ENCODE data around the gene ARID4B. TPM values are rescaled to one million over a fixed set of nuclear protein-coding genes. Genes with fewer than 3 reads are reported as not detected.
"Not testable (repeated sequence)": the region's sequence is repeated elsewhere in the genome, so short reads cannot be mapped to it uniquely, and the experiment has no call there.

The ARID4B gene
- total RNA-seq, 1 donor from 2014 or later = 39.4 TPM

- DNase-seq (ENCODE audit: low read depth, low spot score) = peak; percentile 99
These were observed 526 bp upstream of the ARID4B start, which contains the start of gene GGPS1 for GRCh38 chr1:235328271-235329138. GGPS1 (plus strand) TSS chr1:235328570; CDS start chr1:235335265, 6,695 bp downstream.

GRCh38 chr1:235326719-235327558 lies 1.0 kb downstream of the ARID4B start:
- DNase-seq (ENCODE audit: low read depth, low spot score) = no peak

DNA sequence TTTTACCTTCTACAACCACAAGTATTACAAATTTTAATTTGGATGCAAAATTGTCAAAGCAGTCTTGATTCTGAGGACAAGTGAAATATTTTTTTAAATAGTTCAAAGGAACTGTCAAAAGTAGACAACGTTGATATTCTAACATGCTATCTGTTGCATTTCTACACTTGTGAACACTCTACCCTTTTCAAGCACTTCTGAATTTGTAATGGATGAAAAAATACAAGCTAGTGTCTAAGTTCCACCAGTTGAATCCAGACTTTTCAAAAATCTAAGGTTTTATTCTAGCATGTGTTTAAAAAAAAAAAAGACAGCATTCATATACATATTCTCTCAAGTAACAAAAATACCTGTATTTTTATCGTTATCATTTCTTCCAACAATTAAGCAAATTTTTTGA lies 2.1 kb downstream of the ARID4B start:
- no peak for DNase-seq (ENCODE audit: low read depth, low spot score)

GRCh38 chr1:235325139-235325538 lies 2.8 kb downstream of the ARID4B start:
- no peak for DNase-seq (ENCODE audit: low read depth, low spot score)

DNA sequence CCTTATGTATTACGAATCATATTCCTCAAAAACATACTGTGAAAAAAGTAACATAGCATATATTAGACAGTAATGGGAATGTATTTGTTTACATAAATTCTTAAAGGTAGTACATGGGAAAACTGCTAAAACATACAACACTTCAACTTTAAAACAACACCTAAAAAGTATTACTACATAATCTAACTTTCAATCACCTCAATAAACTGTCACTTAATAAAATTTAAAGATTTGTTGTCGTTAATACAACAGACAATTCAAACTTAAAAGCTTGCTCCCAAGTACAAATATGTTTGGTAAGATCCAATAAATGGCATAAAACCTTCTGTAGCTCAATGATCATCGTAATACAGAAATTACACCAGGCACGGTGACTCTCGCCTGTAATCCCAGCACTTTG lies 3.7 kb downstream of the ARID4B start:
- no peak for DNase-seq (ENCODE audit: low read depth, low spot score)

DNA sequence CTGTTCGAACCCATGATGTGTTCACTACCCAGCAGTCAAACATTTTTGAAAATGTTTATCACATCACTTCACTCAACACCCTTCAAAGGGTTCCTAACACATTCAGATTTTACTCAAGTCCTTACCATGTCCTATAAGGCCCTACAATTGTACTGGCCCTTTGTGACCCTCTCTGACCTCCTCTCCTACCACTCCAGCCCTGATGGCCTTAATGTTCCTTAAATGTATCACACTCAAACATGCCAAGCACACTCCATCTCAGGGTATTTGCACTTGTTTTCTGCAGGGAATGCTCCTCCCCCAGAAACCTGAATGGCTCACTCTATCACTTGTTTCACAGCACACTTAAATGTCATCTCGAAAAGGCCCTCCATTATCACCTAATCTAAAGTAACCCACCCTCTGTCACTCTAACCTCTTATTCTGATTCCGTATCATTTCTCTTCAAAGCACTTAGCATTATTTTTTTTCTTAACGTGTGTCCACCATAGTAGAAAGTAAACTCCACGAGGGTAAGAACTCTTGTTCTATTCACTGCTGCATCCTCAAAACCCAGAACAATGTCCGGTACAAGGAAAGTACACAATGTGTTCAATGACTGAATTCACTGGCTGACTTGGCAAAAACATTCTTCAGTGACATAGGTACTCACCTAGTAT lies 7.3 kb downstream of the ARID4B start:
- no peak for DNase-seq (ENCODE audit: low read depth, low spot score)

DNA sequence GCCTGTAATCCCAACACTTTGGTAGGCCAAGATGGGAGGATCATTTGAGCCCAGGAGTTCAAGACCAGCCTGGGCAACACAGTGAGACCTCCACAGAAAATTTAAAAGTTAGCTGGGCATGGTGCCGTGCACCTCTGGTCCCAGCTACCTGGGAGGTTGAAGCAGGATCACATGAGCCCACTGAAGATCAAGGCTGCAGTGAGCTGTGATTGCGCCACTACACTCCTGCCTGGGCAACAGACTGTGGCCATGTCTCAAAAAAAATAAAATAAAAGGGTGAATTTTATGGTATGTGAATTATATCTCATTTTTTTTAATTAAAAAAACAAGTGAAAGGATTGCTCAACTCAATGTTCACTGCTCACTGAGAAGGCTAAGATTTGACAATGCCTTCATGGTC lies 8.7 kb downstream of the ARID4B start:
- no peak for DNase-seq (ENCODE audit: low read depth, low spot score)

- no peak for DNase-seq (ENCODE audit: low read depth, low spot score)
These were observed 10.8 kb downstream of the ARID4B start for GRCh38 chr1:235317168-235317567.

- no peak for DNase-seq (ENCODE audit: low read depth, low spot score)
These were observed 12.2 kb downstream of the ARID4B start for GRCh38 chr1:235315735-235316134.

GRCh38 chr1:235315173-235315572 lies 12.8 kb downstream of the ARID4B start:
- DNase-seq (ENCODE audit: low read depth, low spot score) = no peak

GRCh38 chr1:235313931-235314678 lies 13.9 kb downstream of the ARID4B start:
- DNase-seq (ENCODE audit: low read depth, low spot score) = no peak

DNA sequence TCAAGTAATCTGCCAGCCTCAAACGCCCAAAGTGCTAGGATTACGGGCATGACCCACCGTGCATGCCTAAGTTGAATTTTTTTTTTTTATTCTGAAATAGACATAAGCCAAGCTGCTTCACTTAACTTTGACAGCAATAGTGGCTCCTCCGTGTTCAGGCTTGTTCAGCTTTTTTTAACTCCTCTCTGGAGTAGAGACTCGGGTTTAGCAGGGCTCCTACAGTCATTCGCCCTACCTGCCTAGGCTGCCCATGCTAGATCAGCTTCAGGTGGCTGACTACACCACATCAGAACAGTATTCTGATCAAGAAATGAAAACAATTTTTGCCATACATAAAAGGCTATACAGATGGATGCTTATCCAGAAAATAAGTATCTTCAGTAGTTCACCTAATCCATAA lies 14.7 kb downstream of the ARID4B start:
- DNase-seq (ENCODE audit: low read depth, low spot score) = no peak

DNA sequence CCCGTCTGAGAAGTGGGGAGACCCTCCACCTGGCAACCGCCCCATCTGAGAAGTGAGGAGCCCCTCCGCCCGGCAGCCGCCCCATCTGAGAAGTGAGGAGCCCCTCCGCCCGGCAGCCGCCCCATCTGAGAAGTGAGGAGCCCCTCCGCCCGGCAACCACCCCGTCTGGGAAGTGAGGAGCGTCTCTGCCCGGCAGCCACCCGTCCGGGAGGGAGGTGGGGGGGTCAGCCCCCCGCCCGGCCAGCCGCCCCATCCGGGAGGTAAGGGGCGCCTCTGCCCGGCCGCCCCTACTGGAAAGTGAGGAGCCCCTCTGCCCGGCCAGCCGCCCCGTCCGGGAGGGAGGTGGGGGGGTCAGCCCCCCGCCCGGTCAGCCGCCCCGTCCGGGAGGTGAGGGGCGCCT lies 18.8 kb downstream of the ARID4B start:
- not testable (repeated sequence) for DNase-seq (ENCODE audit: low read depth, low spot score)

GRCh38 chr1:235307158-235308124 lies 20.5 kb downstream of the ARID4B start:
- no peak for DNase-seq (ENCODE audit: low read depth, low spot score)

DNA sequence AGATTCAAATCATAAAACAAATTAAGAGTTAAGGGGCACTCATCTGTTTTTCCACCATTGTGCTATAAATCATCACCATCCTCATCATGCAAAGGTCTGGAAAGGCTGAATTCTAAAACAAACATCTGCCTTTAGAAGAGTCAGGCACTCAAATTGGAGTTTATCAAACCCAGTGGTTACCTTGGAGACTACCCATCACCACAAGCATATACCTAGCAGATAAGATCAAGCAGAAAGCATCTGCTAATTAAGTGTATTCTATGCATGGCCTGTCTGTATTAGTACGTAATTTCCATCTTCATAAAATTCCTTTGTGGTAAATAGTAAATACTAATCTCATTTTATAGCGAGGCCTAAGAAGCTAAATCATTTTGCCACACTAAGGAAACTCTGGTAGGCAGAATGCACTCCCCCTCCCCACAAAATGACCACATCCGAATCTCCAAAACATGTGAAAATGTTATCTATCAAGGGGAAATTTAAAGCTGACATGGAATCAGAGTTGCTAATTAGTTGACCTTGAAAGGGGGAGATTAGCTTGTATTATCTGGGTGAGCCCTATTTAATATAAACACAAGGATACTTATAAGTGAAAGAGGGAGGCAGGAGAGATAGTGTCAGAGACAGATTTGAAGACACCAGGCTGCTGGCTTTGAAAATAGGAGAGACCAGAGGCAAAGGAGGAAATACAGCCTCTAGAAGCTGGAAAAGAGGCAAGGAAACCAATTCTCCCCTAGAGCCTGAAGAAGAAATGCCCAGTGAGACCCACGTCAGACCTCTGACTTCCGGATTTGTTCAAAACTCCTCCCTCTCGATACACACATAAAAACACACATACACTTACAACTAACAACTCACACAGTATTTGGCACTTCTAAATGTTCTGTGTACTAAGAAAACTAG lies 23.2 kb downstream of the ARID4B start:
- DNase-seq (ENCODE audit: low read depth, low spot score) = no peak

- no peak for DNase-seq (ENCODE audit: low read depth, low spot score)
These were observed 25.8 kb downstream of the ARID4B start for GRCh38 chr1:235302143-235302542.

DNA sequence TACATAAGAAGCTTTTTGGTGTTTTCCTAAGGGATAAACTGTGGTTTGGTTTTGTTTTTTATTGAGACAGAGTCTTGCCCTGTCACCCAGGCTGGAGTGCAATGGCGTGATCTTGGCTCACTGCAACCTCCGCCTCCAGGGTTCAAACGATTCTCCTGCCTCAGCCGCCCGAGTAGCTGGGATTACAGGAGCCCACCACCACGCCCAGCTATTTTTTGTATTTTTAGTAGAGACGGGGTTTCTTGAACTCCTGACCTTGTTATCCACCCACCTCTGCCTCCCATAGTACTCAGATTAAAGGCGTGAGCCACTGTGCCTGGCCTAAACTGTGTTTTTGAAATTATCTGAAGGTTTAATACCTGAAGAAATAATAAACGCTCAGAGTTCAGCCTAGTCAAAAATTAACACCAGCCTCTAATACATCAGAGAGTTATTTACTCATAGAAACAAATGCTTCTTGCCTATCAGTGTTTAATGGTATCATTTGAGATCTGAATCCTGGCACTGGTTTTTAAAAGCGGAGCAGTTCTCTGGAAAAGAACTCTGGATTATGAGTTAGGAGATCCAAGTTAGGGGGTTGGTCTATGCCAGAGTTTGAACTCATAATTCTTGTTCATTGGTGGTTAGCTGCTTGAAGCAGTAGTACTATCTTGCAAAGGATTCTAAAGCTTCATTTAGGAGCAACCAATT lies 28.7 kb downstream of the ARID4B start:
- DNase-seq (ENCODE audit: low read depth, low spot score) = no peak

- DNase-seq (ENCODE audit: low read depth, low spot score) = no peak
These were observed 29.2 kb downstream of the ARID4B start for GRCh38 chr1:235298758-235299157.
